Measurements from ENCODE around the gene MYO18A.
"Not testable (repeated sequence)": the region's sequence is repeated elsewhere in the genome, so short reads cannot be mapped to it uniquely, and the experiment has no call there.

MYO18A gene

GRCh38 chr17:29195465-29196081 is 15.4 kb upstream of the MYO18A start:
- DNase-seq: peak; percentile 86

DNA sequence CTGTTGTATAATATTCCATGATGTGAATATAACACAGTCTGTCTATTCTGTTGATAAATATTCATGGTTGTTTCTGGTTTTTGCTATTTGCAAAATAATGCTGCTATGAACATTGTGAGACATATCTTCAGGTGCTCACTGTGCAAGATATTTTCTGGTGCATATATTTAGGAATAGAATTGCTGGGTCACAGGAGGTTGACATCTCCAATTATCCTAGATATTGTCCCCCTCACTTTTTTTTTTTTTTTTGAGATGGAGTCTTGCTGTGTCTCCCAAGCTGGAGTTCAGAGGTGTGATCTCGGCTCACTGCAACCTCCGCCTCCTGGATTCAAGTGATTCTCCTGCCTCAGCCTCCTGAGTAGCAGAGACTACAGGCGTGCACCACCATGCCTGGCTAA is 14.5 kb upstream of the MYO18A start:
- no peak for DNase-seq

DNA sequence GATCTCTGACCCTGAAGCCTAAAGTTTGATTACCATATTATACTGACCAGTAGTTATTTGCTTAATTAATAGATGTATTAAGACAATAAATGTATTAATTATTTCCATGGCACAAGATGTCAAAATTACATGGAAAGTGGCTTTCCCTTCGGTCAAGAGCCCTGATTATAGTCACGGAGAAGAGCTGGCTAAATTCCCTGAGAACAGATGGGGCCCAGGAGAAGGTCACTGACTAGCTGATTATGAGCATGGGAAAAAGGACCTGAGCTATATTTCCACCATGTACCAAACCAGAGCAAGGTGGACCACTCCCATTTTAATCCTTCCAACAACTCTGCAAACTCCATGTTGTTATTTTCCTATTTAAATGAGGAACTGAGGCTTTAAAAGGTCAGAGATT is 12.9 kb upstream of the MYO18A start:
- no peak for DNase-seq

- DNase-seq: no peak
Measured at GRCh38 chr17:29190592-29191207, 10.5 kb upstream of the MYO18A start.

DNA sequence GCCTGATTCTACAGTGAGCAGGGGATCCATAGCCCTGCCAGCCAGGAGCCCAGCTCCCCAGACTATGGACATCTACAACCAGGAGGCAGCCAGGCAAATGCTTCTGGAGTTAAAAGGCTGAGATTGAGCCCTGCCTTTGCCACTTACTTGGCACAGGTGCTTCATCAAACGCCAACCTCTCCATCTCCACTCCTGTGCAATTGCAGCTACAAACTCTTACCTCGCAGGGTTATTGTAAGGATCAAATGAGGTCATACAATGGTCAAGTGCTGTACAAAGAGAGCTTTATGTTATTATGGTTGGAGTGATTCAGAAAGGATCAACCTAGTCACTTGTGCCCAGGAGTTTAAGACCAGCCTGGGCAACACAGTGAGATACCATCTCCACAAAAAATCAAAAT is 9.8 kb upstream of the MYO18A start:
- no peak for DNase-seq

GRCh38 chr17:29189355-29189754 is 9.2 kb upstream of the MYO18A start:
- no peak for DNase-seq

- no peak for DNase-seq
Measured at GRCh38 chr17:29181226-29181625, 1.0 kb upstream of the MYO18A start.

- no peak for DNase-seq
Measured at GRCh38 chr17:29180788-29181160, 576 bp upstream of the MYO18A start.

- DNase-seq: no peak
Measured at GRCh38 chr17:29179232-29180033, 765 bp downstream of the MYO18A start.

DNA sequence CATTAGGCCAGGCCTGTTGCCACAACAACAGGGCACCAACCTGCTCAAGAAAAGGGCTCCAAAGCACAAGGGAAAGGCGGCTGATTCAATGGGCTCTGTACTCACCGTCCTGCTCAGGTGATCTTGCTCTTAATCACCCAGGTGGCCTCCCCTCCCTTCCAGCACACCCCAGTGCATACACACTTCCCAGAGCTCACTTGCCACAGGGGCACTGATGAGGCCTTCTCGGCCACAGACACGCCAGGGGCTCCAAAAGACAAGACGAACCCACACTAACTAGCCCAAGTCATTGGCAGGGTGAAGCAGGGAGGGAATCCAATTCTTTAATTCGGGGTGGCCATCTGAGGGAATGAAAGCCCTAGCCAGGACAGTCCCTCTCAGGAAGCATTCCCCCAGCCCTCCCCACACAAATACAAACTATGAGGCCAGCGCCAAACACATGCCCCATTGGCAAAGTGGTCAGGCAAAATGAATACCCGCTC is 1.4 kb downstream of the MYO18A start:
- DNase-seq: no peak

- no peak for DNase-seq
Measured at GRCh38 chr17:29177871-29178749, 2.1 kb downstream of the MYO18A start.

DNA sequence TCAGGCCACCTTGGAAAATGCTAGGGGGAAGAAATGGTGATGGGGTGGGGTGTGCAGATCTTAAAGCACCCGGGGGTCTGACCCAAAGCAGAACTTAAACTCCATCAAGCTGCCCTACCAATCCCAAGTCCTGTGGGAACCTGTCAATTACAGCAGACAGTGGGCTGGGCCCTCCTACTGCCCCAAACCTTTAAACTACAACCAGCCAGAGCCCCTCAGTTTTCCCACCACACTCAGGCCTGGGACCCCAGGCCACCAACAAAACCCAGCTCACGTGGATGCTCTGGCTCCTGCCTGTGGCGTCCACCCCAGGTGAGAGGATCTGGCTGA is 2.7 kb downstream of the MYO18A start:
- DNase-seq: no peak

DNA sequence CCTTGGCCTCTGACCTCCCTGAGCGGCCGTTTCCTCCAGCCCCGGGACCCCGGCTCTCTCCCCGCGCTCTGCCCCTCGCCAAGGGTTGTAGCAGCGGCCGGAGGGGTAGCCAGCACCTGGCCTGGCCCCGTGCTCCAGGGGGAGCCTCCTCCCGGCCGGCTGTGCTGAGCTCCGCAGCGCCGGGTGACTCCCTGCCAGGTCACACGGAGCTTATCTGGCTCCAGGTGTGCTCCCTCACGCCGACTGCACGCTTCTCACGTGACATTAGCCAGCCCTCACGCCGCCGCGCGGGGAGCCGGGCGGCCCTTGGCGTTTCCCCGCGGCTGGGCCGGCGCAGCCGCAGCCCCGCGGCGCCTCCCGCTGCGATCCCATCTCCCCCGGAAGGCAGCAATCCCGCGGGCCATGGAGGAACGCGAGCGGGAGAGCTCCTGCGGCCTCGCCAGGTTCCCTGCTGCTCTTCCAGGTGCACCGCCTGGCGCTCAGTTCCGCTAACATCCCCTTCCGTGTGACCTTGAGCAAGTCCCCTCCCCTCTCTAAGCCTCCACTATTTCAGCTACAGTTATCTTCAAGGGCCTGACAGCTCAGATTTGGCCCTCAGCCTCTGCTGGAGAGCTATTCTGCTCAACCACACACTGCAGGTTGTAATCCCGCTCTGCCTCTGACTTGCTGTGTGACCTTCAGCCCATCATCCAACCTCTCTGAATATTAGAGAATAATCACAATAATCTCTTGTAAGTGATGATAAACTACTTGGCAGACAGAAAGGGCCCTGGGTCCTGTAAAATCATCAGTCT is 3.4 kb downstream of the MYO18A start:
- DNase-seq: no peak

GRCh38 chr17:29175349-29175748 is 4.8 kb downstream of the MYO18A start:
- no peak for DNase-seq

DNA sequence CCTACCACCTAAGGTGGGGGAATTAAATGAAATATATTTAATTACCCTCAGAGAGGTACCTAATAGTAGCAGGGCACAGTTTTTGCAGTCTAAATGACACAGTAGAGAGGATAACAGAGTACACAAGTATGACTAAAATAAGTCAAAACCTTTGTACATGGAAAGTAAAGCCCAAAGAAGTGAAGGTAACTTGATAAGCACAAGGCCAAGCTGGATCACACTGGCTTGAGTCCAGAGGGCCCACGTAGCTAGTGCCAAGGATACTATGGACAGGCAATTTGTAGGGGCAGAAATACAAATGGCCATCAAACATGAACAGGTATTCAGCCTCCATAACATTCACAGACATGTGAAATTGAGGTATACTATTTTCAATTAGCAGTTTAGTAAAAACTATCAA is 7.6 kb downstream of the MYO18A start:
- DNase-seq: no peak

DNA sequence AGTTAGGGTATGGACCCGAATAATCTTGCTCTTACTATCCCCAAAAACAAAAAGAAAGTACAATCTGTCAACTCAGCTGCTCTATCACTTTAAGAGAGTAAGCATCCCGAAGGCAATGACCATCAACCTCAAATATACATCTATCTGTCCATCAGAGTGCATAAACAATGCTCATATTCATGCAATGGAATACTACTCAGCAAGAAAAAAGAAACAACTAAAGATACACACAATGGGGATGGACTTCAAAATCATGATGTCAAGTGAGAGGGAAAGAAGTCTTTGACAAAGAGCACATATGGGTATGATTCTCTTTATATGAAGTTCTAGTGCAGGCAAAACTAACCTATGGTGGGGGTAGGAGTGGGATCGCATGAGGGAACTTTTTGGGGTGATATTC is 9.5 kb downstream of the MYO18A start:
- no peak for DNase-seq

DNA sequence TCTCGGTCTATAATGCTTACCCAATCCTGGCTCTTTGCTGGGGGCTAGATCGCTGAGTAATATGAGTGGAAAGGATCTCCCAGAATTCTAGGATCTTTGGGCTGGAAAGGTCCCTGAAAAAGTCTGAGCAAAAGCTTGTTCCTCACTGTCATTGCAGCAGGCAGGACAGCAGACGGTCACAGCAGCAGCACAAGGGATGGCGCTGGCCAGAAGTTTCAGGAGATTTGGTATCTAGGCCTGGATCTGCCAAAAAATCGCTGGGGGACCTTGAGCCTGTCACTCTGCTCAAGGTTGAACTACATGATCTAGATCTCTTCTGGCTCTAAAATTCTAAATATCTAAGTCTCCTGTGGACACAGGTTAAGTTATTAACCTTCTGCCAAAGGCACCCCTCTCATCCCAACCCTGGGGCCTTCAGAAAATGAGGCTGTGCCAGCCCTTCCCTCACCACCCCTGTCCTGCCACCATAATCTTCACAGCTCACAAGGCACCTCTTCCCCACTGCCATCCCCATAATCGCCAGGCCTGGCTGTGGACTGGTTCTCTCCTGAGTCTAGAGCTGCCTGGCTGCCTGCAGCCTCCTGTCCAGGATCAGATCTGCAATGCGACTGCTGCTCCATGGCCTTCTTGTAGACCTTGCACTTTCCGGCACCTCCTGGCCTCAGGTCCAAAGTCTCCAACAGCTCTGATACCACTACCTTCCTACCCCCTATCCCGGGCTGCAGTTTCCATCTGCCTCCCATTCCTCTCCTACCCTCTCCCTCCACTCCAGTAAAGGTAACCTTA is 10.2 kb downstream of the MYO18A start:
- no peak for DNase-seq

DNA sequence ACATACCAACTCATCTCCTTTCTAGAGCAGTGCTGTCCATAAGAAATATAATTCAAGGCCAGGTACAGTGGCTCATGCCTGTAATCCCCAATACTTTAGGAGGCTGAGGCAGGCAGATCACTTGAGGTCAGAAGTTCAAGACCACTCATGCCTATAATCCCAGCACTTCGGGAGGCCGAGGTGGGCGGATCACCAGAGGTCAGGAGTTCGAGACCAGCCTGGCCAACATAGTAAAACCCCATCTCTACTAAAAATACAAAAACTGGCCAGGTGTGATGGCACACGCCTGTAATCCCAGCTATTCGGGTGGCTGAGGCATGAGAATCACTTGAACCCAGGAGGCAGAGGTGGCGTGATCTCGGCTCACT is 11.5 kb downstream of the MYO18A start:
- not testable (repeated sequence) for DNase-seq

- no peak for DNase-seq
Measured at GRCh38 chr17:29168079-29168758, 12.0 kb downstream of the MYO18A start.

GRCh38 chr17:29167393-29168078 is 12.7 kb downstream of the MYO18A start:
- no peak for DNase-seq

DNA sequence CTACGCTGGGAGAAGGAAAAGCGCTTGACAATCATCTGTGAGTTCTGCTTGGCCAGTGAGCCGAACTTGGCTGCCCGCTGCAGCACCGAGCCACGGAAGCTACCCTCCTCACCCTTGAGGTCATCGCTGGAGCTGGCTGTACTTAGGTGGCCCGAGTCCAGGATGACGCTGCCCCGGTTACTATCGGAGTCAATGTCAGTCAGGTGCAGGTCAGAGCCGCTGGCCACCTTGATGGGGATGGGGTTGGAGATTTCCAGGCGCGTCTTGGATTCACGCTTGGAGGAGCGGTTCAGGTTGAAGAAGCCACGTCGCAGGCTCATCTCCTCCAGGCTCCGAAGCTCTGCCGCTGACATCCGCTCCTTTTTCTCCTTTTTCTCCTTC is 13.7 kb downstream of the MYO18A start:
- no peak for DNase-seq

All from suppressor macrophage treated with lipopolysaccharide for 4 hours (primary cell).